ENCODE results near the gene NDUFA11.

NDUFA11 gene

DNA sequence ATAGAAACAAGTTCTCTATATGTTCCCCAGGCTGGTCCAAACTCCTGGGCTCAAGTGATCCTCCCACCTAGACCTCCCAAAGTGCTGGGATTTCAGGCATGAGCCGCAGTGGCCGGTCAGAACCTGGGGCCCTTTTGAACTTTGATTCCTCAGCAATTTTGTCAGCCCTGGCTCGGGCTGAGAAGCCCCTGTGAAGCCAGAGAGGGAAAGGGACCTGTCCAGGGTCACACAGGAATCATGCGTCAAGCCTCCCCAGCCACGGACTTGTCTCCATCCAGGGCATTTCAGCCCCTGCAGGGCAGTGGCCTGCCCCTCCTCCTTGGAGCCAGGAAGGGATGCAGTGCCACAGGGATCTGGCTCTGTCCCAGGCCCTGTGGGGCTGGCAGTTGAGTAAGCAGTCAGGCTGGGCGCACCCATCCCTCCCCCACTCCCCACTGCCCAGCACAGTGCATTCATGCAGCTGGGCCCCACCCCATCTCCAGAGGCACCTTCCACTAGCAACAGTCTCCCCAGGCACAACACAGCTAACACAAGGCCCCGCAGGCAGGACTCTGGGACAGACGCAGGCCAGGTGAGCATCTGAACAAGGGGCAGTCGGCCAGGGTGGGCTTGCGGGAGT, 10.3 kb upstream of the NDUFA11 start, which contains the start of gene CAPS:
CAPS (plus strand) TSS at position 516 of the 619 bp plus-strand sequence. CDS start 153 bp downstream, outside the sequence.
- TF ChIP-seq, protein P1, sequence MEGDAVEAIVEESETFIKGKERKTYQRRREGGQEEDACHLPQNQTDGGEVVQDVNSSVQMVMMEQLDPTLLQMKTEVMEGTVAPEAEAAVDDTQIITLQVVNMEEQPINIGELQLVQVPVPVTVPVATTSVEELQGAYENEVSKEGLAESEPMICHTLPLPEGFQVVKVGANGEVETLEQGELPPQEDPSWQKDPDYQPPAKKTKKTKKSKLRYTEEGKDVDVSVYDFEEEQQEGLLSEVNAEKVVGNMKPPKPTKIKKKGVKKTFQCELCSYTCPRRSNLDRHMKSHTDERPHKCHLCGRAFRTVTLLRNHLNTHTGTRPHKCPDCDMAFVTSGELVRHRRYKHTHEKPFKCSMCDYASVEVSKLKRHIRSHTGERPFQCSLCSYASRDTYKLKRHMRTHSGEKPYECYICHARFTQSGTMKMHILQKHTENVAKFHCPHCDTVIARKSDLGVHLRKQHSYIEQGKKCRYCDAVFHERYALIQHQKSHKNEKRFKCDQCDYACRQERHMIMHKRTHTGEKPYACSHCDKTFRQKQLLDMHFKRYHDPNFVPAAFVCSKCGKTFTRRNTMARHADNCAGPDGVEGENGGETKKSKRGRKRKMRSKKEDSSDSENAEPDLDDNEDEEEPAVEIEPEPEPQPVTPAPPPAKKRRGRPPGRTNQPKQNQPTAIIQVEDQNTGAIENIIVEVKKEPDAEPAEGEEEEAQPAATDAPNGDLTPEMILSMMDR (IDR thresholded peaks at IDR 0.05; ENCODE audit: control extremely low read depth, extremely low read depth, low read depth, missing control alignments) = no peak
- no peak for DNase-seq (ENCODE audit: extremely low spot score)

DNA sequence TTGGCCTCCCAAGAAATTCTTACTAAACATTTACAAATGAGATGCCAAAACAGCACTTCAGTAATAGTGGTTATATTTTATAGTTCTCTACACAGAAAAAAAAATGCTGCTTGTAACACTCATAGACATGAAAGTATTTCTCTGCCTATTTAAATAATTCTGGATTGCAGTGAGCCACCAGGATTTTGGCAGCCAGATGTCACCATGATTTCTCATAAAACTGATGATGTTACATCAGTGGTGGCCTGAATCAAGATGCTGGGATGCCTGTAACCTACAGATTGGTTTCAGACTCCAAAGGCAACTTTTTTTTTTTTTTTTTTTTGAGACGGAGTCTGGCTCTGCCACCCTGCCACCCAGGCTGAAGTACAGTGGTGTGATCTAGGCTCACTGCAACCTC, 7.8 kb upstream of the NDUFA11 start:
- POLR2A ChIA-PET = interaction anchor here (0.7 kb wide), 1 partner anchor 83 kb away, joined by 3 read pairs; no protein-coding TSS in a partner anchor
- TF ChIP-seq, protein P1 (IDR thresholded peaks at IDR 0.05; ENCODE audit: control extremely low read depth, extremely low read depth, low read depth, missing control alignments) = no peak
- CTCF ChIA-PET = no interaction called here
- DNase-seq (ENCODE audit: extremely low spot score) = no peak

More for the DNA sequence above, 10.3 kb upstream of the NDUFA11 start, which contains the start of gene CAPS:
- POLR2A ChIA-PET = no interaction called here
- CTCF ChIA-PET = no interaction called here

GRCh38 chr19:5910638-5910907, 7.0 kb upstream of the NDUFA11 start:
- TF ChIP-seq, protein P1 (IDR thresholded peaks at IDR 0.05; ENCODE audit: control extremely low read depth, extremely low read depth, low read depth, missing control alignments) = no peak
- ChIA-PET CTCF (no interaction called here), POLR2A (no interaction called here)
- no peak for DNase-seq (ENCODE audit: extremely low spot score)

- ChIA-PET CTCF (no interaction called here), POLR2A (interaction anchor here (0.7 kb wide), 1 partner anchor 33 kb away, joined by 3 read pairs; no protein-coding TSS in a partner anchor)
- TF ChIP-seq, protein P1 (IDR thresholded peaks at IDR 0.05; ENCODE audit: control extremely low read depth, extremely low read depth, low read depth, missing control alignments) = no peak
- DNase-seq (ENCODE audit: extremely low spot score) = no peak
These were observed 5.3 kb upstream of the NDUFA11 start for GRCh38 chr19:5908773-5909442.

DNA sequence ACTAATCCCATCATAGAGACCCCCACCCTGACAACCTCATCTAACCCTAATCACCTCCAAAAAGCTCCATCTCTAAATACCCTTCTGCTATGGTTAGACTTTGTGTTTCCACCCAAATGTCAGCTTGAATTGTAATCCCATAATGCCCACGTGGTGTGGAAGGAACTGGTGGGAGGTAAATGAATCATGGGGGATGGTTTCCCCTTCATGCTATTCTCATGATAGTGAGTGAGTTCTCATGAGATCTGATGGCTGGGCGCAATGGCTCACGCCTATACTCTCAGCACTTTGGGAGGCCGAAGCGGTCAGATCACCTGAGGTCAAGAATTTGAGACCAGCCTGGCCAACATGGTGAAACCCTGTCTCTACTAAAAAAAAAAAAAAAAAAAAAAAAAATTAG, 3.7 kb upstream of the NDUFA11 start:
- POLR2A ChIA-PET = no interaction called here
- DNase-seq (ENCODE audit: extremely low spot score) = no peak
- TF ChIP-seq, protein P1 (IDR thresholded peaks at IDR 0.05; ENCODE audit: control extremely low read depth, extremely low read depth, low read depth, missing control alignments) = no peak
- CTCF ChIA-PET = interaction anchor here (1.5 kb wide), 1 partner anchor 10 kb away, joined by 3 read pairs; no protein-coding TSS in a partner anchor

GRCh38 chr19:5905114-5905778, 1.7 kb upstream of the NDUFA11 start:
- ChIA-PET CTCF (interaction anchor here (1.5 to 1.8 kb wide), 2 partner anchors 24 to 101 kb away, joined by 4 to 9 read pairs; partner anchors contain the start of gene NRTN), POLR2A (no interaction called here)
- DNase-seq (ENCODE audit: extremely low spot score) = no peak
- TF ChIP-seq, protein P1 (IDR thresholded peaks at IDR 0.05; ENCODE audit: control extremely low read depth, extremely low read depth, low read depth, missing control alignments) = no peak

All from GM10248 (cell line).